ENCODE data around the gene RCN2. TPM values are rescaled to one million over a fixed set of nuclear protein-coding genes. Genes with fewer than 3 reads are reported as not detected.

The RCN2 gene
- total RNA-seq, 1 donor from 2014 or later = 82.2 TPM

DNA sequence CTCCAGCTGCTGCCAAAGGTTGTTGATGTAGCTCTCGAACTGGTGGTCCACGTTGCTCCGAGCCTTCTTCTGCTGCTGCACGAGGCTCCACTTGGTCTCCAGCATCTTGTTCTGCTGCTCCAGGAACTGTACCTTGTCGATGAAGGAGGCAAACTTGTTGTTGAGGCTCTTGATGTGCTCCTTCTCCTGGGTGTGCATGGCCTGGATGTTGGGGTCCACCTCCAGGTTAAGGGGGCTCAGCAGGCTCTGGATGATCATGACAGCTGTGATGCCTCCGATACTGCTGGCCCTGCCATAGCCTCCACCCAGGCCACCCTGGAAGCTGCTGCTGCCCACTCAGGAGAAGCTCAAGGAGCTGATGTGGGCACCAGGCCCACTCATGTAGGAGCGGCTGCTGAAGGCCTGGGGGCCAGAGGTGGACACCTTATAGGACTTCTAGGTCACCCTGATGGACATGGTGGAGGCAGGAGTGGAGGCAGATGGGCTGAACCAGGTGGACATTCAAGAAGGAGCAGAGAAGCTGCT lies 48.5 kb downstream of the RCN2 start:
- TF ChIP-seq, protein P1, sequence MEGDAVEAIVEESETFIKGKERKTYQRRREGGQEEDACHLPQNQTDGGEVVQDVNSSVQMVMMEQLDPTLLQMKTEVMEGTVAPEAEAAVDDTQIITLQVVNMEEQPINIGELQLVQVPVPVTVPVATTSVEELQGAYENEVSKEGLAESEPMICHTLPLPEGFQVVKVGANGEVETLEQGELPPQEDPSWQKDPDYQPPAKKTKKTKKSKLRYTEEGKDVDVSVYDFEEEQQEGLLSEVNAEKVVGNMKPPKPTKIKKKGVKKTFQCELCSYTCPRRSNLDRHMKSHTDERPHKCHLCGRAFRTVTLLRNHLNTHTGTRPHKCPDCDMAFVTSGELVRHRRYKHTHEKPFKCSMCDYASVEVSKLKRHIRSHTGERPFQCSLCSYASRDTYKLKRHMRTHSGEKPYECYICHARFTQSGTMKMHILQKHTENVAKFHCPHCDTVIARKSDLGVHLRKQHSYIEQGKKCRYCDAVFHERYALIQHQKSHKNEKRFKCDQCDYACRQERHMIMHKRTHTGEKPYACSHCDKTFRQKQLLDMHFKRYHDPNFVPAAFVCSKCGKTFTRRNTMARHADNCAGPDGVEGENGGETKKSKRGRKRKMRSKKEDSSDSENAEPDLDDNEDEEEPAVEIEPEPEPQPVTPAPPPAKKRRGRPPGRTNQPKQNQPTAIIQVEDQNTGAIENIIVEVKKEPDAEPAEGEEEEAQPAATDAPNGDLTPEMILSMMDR (conservative IDR thresholded peaks at IDR 0.05; ENCODE audit: low read depth, low read length) = no peak
- no peak overlapping the region for H3K4me3 ChIP-seq (ENCODE audit: low read depth, low read length)
- no peak for DNase-seq (ENCODE audit: low read depth)

DNA sequence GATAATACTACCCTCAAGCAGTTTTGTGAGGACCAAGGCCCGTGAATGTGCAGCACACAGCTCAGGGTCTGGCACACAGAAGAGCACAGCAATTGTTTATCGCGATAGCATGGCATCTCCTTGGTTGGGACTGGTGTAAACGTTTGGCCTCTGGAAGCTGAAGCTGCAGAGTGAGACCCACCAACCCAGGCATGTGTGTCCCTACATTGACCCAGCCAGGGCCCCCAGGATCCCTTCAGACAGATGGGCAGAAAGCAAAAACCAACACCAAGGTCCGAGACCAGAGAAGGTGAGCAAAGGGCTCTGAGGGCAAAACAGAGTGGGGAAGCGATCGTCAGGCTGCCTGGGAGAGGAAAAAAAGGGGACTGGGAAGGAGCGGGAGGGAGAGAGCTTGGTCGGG lies 50.8 kb downstream of the RCN2 start:
- TF ChIP-seq, protein P1 (conservative IDR thresholded peaks at IDR 0.05; ENCODE audit: low read depth, low read length) = no peak
- H3K4me3 ChIP-seq (ENCODE audit: low read depth, low read length) = no peak overlapping the region
- DNase-seq (ENCODE audit: low read depth) = no peak

DNA sequence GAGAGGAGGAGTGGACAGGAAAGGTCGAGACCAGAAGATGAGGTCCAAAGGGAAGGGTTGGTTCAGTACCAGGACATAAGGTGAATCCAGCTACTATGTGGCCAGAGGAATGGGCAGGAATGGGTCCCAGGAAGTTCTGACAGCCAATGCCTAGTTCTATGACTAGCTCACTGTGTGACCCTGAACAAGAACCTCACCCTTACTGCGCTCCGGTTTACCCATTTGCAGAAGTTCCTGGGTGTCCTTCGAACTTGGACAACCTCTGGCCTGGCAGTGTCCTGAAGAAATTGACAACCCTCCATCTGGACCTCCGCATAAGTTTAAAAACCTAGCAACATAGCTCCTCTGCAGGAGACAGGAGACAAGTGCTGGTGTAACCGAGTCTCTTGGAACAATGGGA lies 51.2 kb downstream of the RCN2 start:
- H3K4me3 ChIP-seq (ENCODE audit: low read depth, low read length) = no peak overlapping the region
- DNase-seq (ENCODE audit: low read depth) = no peak
- TF ChIP-seq, protein P1 (conservative IDR thresholded peaks at IDR 0.05; ENCODE audit: low read depth, low read length) = no peak

DNA sequence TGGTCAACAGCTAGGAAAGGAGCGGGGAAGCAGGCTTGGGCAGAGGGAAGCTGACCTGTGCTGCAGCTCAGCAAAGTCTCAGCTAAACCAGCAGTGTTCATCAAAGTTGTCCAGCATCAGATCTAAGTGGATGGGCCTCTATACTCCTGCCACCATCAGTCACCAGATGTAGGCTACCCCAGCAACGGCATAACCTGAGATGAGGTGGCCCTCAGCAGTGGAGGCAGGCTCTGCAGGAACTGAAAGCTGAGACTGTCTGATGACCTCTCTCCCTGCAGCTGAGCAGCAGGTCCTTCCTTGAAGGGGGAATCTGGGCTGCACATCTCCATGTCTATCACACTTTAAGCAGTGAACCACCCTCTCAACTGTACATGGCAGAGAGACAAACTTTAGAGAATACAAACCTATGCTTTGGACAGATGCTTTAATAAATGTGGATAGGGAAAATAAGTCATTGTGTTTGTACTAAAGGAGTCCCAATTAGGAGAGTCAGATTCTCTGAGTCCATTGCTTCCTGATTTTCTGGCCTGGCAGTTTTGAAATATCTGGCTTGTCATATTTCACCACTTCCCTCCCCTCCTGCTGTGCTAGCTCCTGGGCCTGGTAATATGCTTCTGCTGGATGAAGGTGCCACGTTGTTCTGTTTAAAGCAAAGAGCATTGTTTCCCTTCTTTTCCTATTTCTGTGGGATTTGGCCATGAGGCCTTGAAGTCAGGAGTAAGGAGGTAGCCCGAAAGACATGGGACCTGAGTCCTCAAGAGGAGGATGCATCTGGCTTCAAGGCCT lies 52.2 kb downstream of the RCN2 start:
- DNase-seq (ENCODE audit: low read depth) = no peak
- no peak overlapping the region for H3K4me3 ChIP-seq (ENCODE audit: low read depth, low read length)
- TF ChIP-seq, protein P1 (conservative IDR thresholded peaks at IDR 0.05; ENCODE audit: low read depth, low read length) = no peak

DNA sequence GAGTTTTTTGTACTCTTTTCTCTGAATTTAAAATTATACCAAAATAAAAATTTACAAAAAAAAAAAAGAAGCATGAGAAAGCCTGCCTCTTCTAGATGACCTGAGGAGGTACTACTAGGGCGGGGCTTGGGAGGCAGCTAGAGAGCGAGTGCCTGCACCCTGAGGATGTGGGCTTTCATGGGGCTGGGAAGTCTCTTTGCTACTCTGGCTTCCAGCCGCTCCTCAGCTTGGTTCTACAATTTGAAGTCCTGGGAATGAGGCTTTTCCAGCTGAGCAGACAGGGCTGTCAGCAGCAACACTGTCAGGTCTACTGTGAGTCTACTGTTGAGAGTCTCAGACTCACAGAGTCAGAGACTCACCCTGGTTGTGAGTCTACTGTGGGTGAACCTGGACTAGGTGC lies 55.2 kb downstream of the RCN2 start:
- TF ChIP-seq, protein P1 (conservative IDR thresholded peaks at IDR 0.05; ENCODE audit: low read depth, low read length) = no peak
- H3K4me3 ChIP-seq (ENCODE audit: low read depth, low read length) = no peak overlapping the region
- DNase-seq (ENCODE audit: low read depth) = no peak

DNA sequence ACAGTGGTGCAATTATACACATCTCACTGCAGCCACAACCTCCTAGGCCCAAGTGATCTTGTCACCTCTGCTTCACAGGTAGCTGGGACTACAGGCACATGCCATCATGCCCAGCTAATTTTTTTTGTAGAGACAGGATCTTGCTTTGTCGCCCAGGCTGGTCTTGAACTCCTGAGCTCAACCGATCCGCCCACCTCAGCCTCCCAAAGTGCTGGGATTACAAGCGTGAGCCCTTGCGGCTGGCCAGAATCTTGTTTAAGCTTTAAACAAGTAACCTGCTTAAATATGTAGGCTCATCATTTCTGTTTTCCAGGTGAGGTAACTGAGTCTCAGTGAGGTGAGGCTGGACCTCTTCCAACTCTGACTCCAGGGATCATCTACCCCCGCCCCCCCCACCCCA lies 55.7 kb downstream of the RCN2 start:
- no peak overlapping the region for H3K4me3 ChIP-seq (ENCODE audit: low read depth, low read length)
- TF ChIP-seq, protein P1 (conservative IDR thresholded peaks at IDR 0.05; ENCODE audit: low read depth, low read length) = no peak
- no peak for DNase-seq (ENCODE audit: low read depth)

Data from epithelial cell of proximal tubule (primary cell).